Measurements from ENCODE around the gene UCN3.

Gene UCN3

DNA sequence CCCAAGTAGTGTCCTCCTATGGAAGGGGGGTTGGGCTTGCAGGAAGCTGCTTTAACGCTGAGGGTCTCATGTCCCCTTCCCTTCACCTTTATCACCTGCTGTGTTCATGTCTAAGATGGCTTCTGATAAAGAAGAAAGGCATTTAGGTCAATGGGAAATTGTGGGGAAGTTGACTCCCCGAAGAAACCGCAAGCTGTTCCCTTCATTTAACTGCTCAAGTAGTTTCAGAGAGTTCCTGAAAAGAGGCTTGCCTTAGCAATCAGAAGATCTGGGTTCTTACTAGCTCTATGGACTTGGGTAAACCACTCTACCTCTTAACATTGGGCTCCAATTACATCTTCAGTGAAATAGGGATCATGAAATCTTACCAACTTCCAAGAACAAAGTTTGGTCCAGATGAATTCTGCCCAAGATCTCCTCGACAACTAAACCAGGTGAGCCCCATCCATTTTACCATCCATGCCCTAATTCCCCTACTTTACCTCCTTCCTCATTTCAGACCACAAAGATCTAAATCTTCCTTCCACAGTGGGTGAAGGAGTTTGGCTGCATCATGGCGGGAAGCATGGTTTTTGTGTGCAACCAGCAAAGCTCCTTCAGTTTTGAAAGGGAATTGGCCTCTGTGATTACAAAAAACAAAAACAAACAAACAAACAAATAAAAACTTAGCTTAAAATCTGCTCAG is 30.4 kb upstream of the UCN3 start:
- TF ChIP-seq, protein P1, sequence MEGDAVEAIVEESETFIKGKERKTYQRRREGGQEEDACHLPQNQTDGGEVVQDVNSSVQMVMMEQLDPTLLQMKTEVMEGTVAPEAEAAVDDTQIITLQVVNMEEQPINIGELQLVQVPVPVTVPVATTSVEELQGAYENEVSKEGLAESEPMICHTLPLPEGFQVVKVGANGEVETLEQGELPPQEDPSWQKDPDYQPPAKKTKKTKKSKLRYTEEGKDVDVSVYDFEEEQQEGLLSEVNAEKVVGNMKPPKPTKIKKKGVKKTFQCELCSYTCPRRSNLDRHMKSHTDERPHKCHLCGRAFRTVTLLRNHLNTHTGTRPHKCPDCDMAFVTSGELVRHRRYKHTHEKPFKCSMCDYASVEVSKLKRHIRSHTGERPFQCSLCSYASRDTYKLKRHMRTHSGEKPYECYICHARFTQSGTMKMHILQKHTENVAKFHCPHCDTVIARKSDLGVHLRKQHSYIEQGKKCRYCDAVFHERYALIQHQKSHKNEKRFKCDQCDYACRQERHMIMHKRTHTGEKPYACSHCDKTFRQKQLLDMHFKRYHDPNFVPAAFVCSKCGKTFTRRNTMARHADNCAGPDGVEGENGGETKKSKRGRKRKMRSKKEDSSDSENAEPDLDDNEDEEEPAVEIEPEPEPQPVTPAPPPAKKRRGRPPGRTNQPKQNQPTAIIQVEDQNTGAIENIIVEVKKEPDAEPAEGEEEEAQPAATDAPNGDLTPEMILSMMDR (IDR thresholded peaks at IDR 0.05), result no peak

DNA sequence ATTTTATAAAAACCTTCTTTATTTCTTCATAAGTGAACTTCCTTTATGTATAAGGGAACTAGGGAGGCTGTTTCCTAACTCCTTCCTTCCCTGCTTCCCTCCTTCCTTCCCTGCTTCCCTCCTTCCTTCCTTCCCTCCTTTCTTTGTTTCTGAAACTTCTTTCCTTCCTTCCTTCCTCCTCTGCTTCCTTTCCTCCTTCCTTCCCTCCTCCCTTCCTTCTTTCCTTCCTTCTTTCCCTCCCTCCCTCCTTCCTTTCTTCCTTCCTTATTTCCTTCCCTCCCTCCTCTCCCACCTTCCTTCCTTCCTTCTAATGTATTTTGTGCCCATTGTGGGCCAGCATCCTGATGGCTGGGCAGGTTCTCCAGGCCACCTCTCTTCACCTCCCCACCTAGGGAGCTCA is 26.8 kb upstream of the UCN3 start:
- TF ChIP-seq, protein P1 (IDR thresholded peaks at IDR 0.05), result no peak

DNA sequence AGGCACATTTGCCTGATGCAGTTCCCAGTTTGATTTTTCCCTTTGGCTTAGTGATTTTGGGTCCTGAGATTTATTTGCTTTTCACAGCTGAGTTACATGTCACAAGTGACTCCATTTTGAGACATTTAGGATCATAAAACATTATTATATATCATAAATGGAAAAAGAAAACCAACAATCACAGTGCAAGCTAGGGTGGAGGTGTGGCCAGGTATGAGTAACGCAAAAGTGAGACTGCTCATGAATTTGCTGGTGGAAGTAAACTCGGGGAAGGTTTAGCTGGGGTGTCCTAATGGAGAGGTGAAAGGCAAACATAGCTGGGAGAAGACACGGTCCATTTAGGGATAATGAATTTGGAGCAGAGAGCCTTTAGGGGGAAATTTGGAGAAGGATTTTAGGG is 21.7 kb upstream of the UCN3 start:
- TF ChIP-seq, protein P1 (IDR thresholded peaks at IDR 0.05), result no peak

DNA sequence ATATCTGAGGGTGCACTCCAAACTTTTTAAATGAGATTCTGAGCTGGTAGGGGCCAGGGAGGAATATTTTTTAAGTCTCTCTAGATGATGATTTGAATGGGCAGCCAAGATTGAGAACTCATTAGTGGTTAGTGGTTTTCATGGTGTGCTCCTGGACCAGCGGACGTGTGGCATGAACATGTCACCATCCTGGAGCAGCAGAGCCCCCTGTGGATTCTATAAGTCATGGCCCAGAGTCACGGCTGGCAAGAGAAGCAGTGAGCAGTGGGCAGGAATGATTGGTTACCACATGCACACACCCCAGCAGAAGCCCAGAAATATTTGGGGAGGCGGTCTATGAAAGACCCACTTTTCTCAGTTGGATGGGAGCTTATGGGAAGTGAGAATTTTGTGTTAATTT is 21.2 kb upstream of the UCN3 start:
- TF ChIP-seq, protein P1 (IDR thresholded peaks at IDR 0.05), result 0 out of 2 replicates have a peak, but pooled peaks have one; percentile 7

DNA sequence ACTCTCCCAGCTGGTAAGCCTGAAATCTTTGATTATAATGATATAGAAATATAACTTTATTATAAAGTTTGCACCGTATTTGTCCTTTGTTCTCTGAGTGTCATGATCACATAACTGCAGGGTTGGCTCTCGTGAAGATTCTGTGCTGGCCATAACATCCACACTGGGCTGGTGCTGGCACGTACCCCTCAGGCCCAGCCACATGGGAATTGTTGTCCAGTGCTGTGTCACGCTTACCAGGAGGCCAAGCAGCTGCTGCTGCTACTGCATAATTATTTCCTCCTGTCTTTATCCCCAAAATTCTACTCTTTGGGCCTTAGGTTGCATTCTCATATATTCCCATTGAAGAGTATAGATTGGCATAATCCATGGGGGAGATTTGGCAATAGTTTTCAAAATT is 20.8 kb upstream of the UCN3 start:
- TF ChIP-seq, protein P1 (IDR thresholded peaks at IDR 0.05), result no peak

DNA sequence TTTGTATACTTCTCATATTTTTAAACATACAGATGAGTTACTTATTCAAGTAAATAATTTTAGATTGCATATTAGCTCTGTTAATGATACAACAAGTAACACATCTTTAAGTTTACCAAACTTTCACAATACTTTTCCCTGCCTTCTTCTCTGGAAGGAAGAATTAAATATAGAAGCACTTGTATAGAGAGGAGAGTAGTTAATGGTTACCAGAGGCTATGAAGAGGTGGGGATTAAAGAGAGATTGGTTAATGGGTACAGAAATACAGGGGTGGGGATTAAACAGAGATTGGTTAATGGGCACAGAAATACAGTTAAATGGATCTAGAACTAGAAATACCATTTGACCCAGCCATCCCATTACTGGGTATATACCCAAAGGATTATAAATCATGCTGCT is 20.0 kb upstream of the UCN3 start:
- TF ChIP-seq, protein P1 (IDR thresholded peaks at IDR 0.05), result no peak

DNA sequence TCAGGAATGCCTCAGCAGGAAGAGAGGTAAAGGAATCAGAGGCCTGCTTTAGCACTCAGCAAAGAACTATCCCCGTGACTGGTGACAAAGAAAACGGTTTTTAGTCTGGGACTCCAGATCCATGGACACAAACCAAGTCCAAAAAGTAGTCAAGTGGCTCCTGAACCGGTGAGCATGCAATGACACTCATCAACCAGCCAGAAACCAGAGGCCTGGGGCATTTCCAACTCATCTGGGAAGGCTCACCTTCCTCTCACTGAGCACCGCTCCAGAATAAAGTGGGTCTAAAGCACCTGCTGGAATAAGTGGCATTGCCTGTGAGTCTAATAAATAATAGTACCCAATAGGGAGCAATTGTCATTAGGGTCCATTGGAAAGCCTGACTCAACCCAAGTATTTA is 17.9 kb upstream of the UCN3 start:
- TF ChIP-seq, protein P1 (IDR thresholded peaks at IDR 0.05), result no peak

DNA sequence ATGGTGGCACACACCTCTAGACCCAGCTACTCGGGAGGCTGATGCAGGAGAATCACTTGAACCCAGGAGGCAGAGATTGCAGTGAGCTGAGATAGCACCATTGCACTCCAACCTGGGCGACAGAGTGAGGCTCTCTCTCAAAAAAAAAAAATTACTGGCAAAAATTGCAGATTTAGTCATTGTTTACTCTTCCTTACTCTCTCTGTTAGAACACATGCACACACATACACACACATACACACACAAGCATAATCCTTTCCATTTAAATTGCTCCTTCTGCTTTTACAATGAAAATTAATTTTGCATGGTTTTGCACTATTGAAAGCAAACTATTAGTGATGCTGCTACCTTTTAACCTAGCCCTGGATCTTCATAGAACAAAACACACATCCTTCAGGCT is 15.4 kb upstream of the UCN3 start:
- TF ChIP-seq, protein P1 (IDR thresholded peaks at IDR 0.05), result no peak
